ENCODE data around the gene ZNRF4. TPM values are rescaled to one million over a fixed set of nuclear protein-coding genes. Genes with fewer than 3 reads are reported as not detected.

Gene ZNRF4
- total RNA-seq, 1 donor from 2014 or later = not detected

DNA sequence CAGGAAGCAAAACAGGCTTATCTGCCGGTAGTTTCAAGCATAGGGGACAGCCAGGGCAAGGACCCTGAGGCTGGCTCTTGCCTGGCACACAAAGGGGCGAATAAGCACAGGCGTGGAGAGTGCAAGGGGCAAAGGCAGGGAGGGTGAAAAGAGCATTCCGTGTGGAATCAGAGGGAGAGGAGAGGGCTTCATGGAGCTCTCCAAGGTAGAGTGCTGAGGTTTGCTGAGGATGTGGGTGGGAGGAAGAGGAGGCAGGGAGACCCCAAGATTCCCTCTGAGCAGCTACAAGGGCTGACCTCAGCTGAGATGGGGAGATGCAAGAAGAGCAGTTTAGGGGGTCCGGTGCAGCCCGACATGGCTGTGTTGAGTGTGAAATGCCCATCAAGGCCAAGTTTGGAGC lies 36.5 kb upstream of the ZNRF4 start:
- TF ChIP-seq, protein P1, sequence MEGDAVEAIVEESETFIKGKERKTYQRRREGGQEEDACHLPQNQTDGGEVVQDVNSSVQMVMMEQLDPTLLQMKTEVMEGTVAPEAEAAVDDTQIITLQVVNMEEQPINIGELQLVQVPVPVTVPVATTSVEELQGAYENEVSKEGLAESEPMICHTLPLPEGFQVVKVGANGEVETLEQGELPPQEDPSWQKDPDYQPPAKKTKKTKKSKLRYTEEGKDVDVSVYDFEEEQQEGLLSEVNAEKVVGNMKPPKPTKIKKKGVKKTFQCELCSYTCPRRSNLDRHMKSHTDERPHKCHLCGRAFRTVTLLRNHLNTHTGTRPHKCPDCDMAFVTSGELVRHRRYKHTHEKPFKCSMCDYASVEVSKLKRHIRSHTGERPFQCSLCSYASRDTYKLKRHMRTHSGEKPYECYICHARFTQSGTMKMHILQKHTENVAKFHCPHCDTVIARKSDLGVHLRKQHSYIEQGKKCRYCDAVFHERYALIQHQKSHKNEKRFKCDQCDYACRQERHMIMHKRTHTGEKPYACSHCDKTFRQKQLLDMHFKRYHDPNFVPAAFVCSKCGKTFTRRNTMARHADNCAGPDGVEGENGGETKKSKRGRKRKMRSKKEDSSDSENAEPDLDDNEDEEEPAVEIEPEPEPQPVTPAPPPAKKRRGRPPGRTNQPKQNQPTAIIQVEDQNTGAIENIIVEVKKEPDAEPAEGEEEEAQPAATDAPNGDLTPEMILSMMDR (IDR thresholded peaks at IDR 0.05; ENCODE audit: unreplicated experiment) = no peak
- no peak overlapping the region for H3K4me3 Mint-ChIP-seq (ENCODE audit: unreplicated experiment)
- H3K36me3 Mint-ChIP-seq (ENCODE audit: low read depth, unreplicated experiment) = no peaks in the 10 kb centered on the region
- H3K4me1 Mint-ChIP-seq (ENCODE audit: unreplicated experiment) = no peaks in the 10 kb centered on the region
- H3K9me3 Mint-ChIP-seq (ENCODE audit: unreplicated experiment) = no peaks in the 10 kb centered on the region
- peaks cover 7% of the 10 kb centered on the region for H3K27me3 Mint-ChIP-seq (ENCODE audit: unreplicated experiment)
- no peak overlapping the region for H3K27ac Mint-ChIP-seq (ENCODE audit: unreplicated experiment)
- DNase-seq (ENCODE audit: low spot score) = no peak

DNA sequence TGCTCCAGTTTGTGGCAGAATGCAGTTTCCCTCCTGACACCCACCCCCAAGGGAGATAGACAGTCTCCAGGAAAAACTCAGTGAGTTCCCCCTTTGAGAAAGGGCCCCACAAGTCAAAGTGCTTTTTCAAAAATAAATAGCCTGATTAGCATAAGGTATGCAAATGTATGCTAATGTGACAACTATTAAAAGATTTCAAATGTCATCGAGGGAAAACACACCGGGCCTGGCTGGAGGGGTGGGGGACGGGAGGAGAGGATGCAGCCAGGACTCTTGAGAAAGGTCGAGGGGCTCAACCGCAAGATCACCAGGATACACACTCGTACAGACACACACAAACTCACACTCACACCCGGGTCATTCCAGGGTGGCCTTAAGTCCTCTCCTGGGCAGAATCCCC lies 34.3 kb upstream of the ZNRF4 start:
- no peaks in the 10 kb centered on the region for H3K9me3 Mint-ChIP-seq (ENCODE audit: unreplicated experiment)
- no peaks in the 10 kb centered on the region for H3K36me3 Mint-ChIP-seq (ENCODE audit: low read depth, unreplicated experiment)
- no peak for DNase-seq (ENCODE audit: low spot score)
- H3K4me3 Mint-ChIP-seq (ENCODE audit: unreplicated experiment) = no peak overlapping the region
- H3K27ac Mint-ChIP-seq (ENCODE audit: unreplicated experiment) = no peak overlapping the region
- peaks cover 7% of the 10 kb centered on the region for H3K27me3 Mint-ChIP-seq (ENCODE audit: unreplicated experiment)
- H3K4me1 Mint-ChIP-seq (ENCODE audit: unreplicated experiment) = no peaks in the 10 kb centered on the region
- TF ChIP-seq, protein P1 (IDR thresholded peaks at IDR 0.05; ENCODE audit: unreplicated experiment) = no peak

DNA sequence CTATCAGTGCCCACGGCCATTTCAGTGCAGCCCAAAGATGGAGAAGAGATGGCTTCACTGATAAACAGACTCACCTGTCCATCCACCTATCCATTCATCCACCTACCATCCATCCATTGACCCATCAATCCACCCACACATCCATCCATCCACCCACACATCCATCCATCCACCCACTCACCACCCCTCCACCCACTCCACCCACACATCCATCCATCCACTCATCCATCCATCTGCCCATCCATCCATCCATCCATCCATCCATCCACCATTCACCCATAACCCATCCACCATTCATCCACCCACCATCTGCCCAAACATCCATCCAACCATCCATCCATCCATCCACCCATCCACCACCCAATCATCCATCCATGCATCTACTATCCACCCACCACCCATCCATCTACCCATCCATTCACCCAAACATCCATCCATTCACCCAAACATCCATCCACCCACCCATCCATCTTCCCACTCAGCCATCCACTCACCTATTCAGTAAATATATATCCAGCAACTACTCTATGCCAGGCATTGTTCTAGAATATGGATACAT lies 31.6 kb upstream of the ZNRF4 start:
- no peaks in the 10 kb centered on the region for H3K36me3 Mint-ChIP-seq (ENCODE audit: low read depth, unreplicated experiment)

DNA sequence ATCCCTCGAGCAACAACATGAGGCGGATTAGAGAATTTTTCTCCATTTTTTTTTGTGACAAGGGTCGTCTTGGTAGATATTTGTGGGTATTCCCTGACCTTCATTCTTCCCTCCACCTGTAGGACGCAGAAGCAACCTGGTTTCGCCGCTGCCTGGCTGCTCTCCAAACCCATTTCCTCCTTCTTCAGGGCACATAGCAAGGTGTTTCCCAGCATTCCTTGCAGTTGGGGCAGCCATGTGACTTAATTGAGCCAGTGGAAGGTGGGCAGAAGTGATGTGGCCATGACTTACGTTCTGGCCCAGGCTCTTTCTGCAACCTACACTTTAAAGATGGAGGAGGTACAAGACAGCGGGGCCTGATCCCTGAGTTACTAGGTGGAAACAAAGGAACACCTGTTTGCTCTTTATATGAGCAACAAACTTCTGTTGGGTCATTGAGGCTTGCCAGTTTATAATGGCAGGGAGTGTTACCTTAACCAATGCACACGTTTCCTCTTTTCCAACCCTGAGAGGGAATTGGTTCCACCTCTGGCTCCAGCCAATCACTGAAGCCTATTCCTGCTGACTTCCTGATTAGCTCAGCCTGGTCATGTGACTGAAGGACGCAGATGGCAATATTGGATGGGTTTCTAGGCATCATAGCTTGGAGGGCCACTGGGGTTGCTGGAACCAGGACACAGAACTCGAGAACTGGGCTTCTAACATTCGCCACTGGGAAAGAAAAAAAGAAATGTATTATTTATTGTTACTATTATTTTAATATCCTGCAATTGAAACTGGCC lies 30.8 kb upstream of the ZNRF4 start:
- no peaks in the 10 kb centered on the region for H3K9me3 Mint-ChIP-seq (ENCODE audit: unreplicated experiment)
- no peaks in the 10 kb centered on the region for H3K36me3 Mint-ChIP-seq (ENCODE audit: low read depth, unreplicated experiment)
- no peaks in the 10 kb centered on the region for H3K4me1 Mint-ChIP-seq (ENCODE audit: unreplicated experiment)
- no peak overlapping the region for H3K27ac Mint-ChIP-seq (ENCODE audit: unreplicated experiment)
- H3K27me3 Mint-ChIP-seq (ENCODE audit: unreplicated experiment) = peaks cover 6% of the 10 kb centered on the region
- H3K4me3 Mint-ChIP-seq (ENCODE audit: unreplicated experiment) = no peak overlapping the region
- TF ChIP-seq, protein P1 (IDR thresholded peaks at IDR 0.05; ENCODE audit: unreplicated experiment) = no peak
- no peak for DNase-seq (ENCODE audit: low spot score)

More for the DNA sequence above, 31.6 kb upstream of the ZNRF4 start:
- TF ChIP-seq, protein P1 (IDR thresholded peaks at IDR 0.05; ENCODE audit: unreplicated experiment) = no peak
- H3K9me3 Mint-ChIP-seq (ENCODE audit: unreplicated experiment) = no peaks in the 10 kb centered on the region
- no peak overlapping the region for H3K27ac Mint-ChIP-seq (ENCODE audit: unreplicated experiment)
- H3K27me3 Mint-ChIP-seq (ENCODE audit: unreplicated experiment) = peaks cover 7% of the 10 kb centered on the region
- H3K4me1 Mint-ChIP-seq (ENCODE audit: unreplicated experiment) = no peaks in the 10 kb centered on the region
- no peak for DNase-seq (ENCODE audit: low spot score)
- H3K4me3 Mint-ChIP-seq (ENCODE audit: unreplicated experiment) = no peak overlapping the region

DNA sequence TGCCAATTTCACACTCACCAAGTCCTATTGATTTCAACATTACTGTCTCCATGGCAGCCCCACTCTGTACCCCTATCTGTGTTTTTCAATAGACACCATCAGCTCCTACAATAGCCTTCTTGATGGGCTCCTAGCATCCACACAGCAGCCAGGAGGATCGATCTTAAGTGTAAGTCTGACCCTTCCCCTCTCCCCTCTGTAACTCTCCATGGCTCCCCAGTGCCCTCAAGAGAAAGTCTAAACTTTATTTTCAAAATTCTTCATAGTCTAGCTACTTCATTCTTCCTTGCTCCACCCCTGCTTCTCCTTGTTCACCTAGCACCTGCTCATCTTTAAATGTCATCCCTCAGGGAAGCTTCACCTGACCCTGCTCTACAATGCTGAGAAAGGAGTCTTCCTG lies 30.0 kb upstream of the ZNRF4 start:
- Mint-ChIP-seq H3K9me3 (ENCODE audit: unreplicated experiment) (no peaks in the 10 kb centered on the region), H3K4me1 (ENCODE audit: unreplicated experiment) (no peaks in the 10 kb centered on the region), H3K27me3 (ENCODE audit: unreplicated experiment) (peaks cover 6% of the 10 kb centered on the region), H3K27ac (ENCODE audit: unreplicated experiment) (no peak overlapping the region), H3K36me3 (ENCODE audit: low read depth, unreplicated experiment) (no peaks in the 10 kb centered on the region), H3K4me3 (ENCODE audit: unreplicated experiment) (no peak overlapping the region)
- TF ChIP-seq, protein P1 (IDR thresholded peaks at IDR 0.05; ENCODE audit: unreplicated experiment) = no peak
- DNase-seq (ENCODE audit: low spot score) = no peak

Data from endothelial cell (in vitro differentiated cells).